ENCODE data around the gene HNRNPR.
"Not testable (repeated sequence)": the region's sequence is repeated elsewhere in the genome, so short reads cannot be mapped to it uniquely, and the experiment has no call there.

HNRNPR gene

DNA sequence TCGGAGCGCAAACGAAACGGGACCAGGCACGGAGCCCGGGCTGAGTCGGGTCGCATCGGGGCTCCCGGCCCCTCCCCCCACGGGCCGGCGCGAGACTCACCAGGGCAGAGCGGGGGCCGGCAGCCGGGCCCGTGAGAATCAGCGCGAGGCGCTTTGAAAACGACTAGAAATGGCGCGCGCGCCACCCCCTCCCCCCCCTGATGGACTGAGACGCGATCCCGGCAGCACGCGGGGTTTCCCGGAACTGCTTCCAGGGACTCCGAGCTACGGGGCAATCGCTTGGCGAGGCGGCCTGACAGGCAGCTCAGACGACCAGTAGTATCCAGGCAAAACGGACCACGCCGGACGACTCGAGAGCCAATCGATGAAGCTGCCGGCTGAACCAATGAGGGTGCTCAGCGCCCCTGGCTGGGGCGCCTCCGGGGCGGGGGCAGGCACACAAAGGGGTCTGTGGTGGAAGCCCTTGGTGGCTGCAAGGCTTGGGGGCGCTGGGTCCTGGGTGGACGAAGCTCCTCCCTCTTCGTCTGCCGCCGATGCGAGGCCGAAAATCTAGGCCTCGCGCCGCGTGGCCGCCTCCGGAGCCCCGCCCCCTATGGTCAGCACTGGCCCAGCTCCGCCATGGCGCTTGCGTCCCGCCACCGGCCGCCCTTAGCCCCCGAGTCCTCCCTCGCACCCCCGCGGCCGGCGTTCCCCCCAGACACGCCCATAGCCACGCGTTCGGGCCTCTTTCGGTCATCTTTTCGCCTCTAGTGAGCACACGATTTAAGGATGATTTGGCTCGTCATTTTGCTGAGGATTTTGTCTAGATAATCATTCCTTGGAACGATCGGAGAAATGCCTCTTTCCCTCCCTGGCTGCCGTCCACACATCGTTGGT, at the start of gene HNRNPR:
TSS of gene HNRNPR (minus strand) at position 174 of the 876 bp plus-strand sequence. CDS start 3,276 bp downstream, outside the sequence.
- DNase-seq = peak; percentile 100

DNA sequence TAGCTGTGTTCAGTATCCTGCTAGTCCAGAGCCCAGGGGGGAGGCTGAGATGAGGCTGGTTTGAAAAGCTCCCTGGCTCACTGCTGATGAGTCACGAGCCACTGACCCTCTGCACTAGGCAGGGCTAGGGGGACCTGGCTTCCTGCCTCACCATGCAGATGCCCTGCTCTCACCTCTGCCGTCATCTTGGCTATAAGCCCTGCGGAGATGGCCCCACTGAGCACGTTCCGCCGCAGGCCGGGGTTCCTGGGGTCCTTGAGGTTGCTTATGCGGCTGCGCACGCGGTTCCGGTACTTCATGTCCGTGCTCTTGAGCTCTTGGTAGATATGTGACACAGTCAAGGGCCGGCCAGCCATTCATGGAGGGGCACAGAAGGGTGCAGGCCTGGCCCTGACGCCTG, 49.6 kb upstream of the HNRNPR start:
- DNase-seq = no peak

DNA sequence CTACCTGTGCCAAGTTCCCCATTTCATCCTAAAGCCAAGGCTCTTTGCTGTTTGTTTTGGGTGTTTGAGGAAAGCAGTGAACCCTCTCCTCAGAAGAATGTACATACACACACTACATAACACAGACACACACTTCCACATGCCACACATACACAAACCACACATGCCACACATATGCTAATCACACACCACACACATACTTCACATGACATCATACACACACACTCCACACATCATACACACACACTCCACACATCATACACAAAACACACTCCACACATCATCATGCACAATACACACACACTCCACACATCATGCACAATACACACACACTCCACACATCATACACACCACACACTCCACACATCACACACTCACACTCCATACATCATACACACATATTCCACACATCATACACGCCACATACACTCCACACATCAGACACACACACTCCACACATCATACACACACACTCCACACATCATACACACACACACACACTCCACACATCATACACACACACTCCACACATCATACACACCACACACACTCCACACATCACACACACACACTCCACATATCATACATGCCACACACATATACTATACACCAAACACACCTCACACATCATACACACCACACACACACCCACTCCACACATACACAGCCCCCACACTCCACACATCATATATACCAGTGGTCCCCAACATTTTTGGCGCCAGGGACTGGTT, 48.2 kb upstream of the HNRNPR start:
- DNase-seq = no peak

DNA sequence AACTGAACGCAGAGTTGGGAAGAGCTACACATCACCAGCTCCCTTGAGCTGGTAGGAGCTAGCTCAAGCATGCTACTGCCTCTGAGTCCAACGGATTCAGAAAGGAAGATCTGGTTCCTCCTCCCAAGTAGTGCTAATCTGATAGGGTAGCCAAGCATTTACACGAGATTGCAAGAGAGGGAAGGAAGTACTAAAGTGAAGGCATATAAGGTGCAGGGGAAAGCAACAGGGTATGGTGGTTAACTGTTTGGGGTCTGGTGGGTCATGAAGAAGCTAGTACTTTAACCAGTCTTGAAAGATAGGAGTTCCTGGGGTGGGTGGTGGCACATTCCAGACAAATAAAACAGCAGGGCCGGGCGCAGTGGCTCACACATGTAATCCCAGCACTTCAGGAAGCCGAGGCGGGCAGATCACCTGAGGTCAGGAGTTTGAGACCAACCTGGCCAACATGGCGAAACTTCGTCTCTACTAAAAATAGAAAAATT, 45.8 kb upstream of the HNRNPR start:
- no peak for DNase-seq

DNA sequence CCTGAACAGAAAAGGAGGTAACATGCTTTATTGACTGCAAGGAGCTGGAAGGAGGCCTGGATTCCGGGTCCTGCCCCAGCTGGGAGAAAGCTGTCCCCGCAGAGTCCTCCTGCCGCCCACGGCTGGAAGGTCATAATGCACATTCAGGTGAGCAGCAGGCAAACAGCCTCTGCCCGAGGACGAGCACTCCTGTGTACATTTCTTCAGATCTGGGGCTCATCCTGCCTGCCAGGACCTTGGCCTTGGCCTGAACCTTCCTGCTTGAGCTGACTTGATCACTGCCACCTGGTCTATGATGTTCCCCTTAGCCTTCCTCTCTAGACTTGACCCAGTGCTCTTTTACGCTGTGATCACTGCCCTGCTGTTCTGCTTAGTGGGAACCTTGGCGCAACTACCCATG, 43.4 kb upstream of the HNRNPR start:
- no peak for DNase-seq

DNA sequence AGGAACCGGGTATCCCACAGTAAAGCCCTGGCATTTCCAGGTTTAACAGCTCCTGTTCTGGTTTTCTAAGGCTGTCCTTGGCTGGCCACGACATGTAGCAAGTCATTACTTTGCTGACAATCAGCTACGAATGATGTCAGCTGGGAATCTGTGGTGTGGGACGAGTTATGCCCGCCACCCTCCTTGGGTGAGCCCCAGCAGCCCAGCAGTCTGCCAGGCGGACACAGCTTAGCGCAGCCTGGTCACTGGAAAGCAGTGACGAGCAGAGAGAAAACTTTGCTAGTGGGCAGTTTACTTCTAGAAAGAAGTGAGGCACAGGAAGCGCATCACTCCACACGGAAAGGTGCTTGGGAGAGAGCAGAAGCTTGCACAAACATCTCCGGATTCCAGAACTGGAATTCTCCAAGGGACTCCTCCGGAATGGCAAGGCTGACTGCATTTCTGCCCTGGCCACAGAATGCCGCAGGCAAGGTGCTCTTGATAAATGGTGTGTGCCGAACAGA, 41.1 kb upstream of the HNRNPR start:
- DNase-seq = no peak

DNA sequence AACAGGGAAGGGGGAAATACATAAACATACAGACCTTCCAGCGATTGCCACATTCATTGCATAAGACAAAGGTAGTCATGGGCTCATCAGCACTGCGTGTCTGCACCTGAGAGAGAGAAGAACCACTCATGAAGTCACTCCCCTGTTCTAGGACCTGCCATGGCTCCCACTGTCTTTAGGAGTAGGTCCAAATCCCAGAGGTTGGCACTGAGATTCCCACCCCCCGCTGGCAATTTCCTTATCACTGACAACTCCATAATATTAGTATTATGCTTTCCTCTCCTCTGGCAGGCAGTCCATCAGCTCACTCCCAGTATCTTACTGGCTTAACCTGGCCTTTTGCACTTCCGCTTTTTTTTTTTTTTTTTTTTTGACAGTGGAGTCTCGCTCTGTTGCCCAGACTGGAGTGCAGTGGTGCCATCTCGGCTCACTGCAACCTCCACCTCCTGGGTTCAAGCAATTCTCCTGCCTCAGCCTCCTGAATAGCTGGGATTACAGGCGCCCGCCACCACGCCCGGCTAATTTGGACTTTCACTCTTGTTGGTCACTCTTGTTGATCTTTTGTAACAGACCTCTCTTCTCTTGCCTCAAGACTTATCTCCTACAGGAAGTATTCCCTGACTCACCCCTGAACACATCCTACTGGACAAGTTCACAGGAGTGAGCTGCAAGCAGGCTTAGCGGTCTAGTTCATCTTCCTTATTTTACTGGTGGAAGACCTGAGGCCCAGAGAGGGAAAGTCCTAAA, 40.4 kb upstream of the HNRNPR start:
- DNase-seq = no peak

DNA sequence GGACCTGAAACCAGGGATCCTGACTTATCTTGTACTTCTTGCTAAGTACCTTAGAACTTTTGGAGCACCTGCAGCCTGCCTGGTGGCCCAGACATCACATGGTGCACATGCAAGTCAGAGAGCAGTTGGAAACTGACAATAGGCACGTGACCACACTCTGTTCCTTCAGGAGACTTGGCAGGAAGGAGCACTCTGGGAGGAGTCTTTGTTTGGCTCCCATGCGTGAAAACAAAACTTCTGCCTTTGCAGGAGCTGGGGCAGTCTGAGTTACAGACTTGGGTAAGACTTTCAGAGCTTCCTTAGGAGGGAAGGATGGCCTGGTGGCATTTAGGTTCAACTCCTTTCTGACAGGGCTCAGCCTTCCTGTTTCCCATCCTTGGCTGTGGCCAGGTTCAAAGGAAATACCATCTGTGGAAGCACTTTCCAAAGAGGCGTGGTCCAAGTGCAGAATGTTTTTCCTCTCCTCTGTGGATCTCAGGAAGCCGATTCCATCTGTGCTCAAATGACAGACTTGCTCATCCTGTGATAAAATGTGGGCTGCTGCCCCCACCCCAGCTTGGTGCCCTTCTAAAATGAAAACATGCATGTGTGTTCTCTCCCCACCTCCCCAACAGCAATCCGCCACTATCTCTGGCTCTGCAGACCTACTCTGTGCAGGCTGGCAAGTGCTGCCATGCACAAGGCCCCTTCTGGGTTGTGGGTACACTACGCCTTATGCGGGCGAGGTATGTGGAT, 39.7 kb upstream of the HNRNPR start:
- no peak for DNase-seq

DNA sequence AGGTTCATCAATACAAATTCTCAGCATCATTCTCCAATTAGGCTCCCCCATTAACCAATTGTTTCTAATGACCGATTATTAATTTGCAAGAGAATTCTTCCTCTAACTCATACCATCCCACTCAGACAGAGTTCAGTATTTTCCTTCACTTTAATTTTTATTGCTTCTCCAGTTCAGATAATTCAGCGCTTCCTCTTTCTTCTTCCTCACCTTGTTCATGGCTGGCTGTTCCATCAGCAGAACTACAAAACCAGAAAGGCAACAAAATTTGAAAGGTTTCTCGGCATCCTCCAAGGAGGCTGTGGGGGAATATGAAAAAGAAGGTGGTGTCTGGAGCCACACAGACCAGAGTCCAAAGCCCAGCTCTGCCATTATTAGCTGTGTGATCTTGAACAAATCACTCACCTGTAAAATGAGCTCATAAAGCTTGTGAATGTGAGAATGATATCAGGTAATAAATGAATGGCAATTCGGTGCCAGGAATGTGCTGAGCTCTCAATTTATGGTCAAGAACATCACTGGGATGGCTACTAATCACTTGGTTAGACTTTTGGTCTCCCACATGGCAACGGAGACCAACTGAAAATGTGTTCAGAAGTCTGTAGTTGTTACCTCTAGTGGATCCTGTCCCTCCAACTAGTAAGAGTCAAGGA, 37.3 kb upstream of the HNRNPR start:
- no peak for DNase-seq

DNA sequence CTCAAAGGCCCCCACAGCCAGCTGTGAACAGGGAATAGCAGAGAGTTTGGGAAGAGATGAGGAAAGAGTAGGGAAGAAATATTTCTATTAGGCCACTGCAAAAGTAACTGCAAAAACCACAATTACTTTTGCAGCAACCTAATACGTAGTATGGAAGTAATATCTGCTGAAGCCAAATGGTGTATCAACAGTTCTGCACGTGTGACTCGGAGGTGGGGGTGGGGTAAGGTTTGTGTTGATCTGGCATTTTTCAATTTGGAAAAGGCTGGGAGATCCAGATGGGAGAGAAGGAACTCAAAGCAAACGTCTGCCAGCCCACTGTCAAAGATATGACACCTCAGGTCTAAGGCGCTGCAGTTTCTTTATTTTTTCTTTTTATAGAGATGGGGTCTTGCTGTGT, 36.6 kb upstream of the HNRNPR start:
- no peak for DNase-seq

DNA sequence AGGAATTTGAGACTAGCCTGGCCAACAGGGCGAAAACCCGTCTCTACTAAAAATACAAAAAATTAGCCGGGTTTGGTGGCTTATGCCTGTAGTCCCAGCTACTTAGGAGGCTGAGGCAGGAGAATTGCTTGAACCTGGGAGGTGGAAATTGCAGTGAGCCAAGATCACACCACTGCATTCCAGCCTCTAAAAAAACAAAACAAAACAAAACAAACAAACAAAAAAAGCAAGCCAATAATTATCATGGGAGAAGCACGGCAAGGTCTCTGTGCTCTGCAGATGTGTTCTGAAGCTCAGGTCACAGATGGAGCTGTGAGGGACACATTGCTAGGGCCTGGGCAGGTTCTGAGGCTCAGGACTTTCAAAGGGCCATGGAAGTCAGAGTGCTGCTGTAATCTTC, 36.2 kb upstream of the HNRNPR start:
- DNase-seq = not testable (repeated sequence)

DNA sequence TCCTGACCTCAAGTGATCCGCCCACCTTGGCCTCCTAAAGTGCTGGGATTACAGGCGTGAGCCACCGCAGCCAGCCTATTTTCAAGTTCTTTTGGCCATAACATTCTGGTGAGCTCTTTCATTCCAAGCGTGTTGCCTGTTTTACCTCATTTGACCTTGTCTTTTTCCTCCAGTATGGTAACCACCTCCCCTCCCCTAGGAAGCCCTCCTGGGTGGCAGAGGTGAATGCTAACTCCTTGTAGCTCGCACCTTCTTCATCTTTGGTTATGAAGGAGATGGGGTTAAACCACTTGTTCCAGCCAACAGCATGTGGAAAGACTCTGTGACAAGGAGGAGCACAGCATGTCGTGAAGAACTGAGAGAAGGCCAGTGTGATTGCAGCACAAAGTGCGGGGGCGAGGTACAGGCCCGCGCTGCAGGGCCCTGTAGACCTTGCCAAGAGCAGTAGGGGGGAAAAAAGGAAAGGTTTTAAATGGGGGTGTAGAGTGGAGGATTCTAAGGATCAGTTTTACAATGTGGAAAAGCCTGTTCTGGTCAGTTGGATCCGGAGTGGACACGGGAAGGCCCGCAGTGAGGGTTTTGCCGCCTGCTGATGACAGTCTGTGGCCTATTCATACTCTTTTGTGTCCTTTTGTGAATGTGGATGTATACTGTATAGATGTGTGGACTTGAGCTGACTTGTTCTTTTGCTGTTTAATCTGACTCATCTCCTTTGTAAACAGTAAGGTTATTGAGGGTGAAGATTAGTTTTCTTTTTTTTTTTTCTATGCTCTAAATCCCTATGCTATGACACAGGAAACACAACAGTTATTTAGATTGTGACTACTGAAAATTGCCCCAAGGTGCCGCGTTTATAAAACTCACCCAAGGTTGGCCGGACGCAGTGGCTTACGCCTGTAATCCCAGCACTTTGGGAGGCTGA, 33.1 kb upstream of the HNRNPR start:
- no peak for DNase-seq

DNA sequence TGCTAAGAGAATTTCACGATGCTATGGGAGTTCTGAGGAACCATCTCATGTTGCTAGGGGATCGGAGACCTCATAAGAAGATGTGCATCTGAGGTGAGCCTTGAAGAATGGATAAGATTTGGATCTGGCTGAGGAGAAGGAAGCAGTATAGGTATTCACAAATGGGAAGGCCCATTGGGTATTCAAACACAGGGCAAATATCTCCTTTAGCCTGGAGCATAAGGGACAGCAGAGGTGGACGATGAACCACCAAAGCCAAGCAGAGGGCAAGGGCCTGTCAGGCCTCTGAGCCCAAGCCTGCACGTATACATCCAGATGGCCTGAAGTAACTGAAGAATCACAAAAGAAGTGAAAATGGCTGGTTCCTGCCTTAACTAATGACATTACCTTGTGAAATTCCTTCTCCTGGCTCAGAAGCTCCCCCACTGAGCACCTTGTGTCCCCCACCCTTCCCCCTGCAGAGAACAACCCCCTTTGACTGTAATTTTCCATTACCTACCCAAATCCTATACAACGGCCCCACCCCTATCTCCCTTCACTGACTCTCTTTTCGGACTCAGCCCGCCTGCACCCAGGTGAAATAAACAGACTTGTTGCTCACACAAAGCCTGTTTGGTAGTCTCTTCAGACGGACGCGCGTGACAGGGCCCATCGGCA, 30.1 kb upstream of the HNRNPR start:
- DNase-seq = not testable (repeated sequence)

DNA sequence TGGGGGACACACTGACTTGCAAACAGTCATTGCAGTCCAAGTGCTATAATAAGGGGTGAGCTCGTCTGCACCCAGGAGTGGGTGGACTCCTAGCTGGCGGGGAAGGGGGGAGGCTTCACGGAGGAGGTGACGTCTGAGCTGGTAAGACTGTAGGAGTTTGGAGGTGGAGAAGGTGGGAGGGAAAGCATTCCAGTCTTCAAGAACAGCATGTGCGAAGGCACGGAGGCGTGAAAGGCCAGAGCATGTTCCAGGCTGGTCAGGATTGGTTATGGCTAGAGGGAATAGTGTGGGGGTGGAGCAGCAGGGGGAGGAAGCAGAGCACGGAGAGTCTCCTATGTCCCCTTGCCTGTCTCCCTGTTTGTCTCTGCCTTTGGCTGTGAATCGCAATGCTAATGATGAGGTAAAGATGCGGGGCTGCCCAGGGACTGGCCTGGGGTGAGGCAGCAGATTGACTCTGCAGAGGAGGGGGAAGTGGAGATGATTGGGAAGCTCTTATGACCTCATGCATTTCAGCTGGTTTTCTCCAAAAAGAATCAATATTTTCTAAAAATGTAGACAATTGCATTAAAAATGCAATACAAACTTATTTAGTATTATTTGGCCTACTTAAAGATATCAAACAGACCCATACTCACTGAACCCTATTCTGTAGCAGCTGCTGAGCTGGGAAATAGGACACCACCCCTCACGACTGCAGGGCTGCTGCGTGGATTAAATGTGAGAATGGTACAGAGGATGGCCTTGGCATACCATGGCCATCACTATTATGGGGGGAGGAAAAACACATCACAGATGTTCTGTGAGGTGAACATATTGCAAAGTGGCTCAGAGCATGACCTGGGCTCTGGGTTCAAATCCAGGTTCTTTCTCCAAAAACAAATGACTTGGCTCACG, 28.1 kb upstream of the HNRNPR start:
- DNase-seq = no peak

DNA sequence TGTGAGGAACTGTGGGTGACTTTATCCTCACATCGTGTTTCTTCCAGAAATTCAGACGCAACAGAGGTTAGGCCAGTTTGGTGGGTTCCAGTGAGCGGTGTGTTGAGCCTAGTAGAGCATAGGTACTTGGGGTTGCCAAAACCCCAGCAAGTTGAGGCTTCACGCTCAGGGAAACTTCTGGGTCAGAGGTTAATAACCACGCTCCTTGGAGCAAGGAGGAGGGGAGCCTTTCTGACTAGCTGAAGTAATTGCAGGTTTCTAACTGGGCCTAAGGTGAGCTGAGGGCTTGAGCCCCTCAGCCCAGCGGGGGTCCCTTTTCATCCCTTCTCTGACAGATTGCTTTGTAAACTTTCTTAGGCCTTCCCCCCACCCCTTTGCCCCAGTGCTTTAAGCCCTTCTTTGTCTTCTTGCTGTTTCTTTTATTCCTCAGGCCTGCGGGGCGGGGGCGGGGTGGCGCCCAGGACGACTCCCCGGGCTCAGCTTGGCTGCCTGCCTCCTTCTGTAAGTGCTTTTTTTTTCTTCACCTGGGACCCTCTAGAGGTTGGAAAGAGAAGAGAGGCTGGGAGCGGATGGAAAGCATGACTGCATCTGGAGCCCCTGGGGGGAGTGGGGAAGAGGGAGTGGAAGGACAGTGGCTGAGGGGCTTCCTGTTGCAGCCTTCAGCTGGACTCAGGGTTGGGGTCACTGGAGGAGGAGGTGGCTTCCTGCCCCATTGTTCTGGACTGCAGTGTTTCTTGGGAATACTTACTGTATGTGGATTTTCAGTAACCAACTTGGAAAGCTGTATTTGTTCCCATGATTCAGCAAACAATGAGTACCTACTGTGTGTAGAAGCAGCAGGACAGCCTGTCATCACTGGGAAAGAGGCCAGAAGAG, 26.9 kb upstream of the HNRNPR start:
- DNase-seq = no peak

DNA sequence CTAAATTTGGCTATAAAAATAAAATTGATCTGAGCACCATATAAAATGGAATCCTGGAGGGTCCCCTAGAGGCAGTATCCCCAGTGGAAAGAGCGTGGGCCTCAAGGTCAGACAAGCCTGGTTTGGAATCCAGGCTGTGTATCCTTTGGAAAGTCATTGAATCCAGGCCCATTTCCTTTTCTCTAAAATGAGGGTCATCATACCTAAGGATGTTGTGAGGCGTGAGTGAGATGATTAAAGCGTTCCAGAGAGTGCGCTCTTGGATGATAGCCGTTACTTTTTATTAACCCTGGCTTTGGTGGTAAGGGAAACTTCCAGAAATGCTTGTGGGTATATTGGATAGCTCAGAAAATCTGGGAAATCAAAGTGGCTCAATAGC, 26.2 kb upstream of the HNRNPR start:
- no peak for DNase-seq

DNA sequence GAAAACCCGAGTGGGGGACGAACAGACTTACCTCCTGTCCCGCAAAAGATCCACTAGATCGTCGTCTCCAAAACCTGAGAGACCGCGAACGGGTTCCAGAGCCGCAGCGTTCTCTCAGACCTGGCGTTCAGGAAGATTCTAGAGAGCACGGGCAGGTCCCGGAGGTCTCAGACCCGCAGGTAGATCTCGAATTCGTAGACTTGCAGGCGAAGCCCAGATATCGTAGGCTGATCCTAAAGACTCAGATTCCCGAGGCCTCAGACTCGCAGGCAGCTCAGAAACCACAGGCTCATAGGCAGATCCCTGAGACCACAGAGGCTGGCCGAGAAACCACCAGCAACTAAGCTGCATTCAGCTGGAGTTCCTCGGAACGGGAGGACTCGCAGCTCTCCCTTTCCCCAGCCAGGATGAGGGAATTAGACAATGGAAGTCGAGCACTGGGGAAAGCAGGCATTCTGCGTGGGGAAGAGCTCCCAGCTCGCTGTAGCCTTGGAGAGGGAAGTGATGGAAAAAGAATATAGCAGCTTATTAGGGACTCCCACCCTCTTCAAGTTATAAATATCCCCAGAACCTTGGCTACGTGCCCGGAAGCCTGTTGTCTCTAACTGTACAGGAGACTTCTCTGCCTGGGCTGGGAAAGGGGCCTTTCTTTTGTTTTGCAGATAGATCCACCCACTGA, 25.4 kb upstream of the HNRNPR start, which contains the start of gene ZNF436:
TSS of gene ZNF436 (minus strand) at position 502 of the 679 bp plus-strand sequence. CDS start 1,831 bp downstream, outside the sequence.
- DNase-seq = peak; percentile 53
